Upper lobe of right lung (tissue), 1 donor: Measurements from ENCODE around the gene MVP. TPM values are rescaled to one million over a fixed set of nuclear protein-coding genes. Genes with fewer than 3 reads are reported as not detected.

ENCODE experiments used
- ATAC-seq: fragments of 200-7000 bp; cut with Tn5 transposase; one replicate; pipeline ENCODE4 v1.9.1; 2020; ENCODE audit warnings: mild to moderate bottlenecking, moderate library complexity
- DNase-seq: peaks from one replicate; pipeline ENCODE4 v3.0.0-alpha.2; 2020
- H3K27ac ChIP-seq: fragments of 200-600 bp; one replicate; pipeline ENCODE4 v1.8.0; 2022
- H3K27me3 ChIP-seq: fragments of 200-600 bp; one replicate; pipeline ENCODE4 v1.8.0; 2022; ENCODE audit warnings: mild to moderate bottlenecking
- H3K36me3 ChIP-seq: fragments of 200-600 bp; one replicate; pipeline ENCODE4 v1.8.0; 2022
- H3K4me1 ChIP-seq: fragments of 200-600 bp; one replicate; pipeline ENCODE4 v1.8.0; 2022
- H3K4me3 ChIP-seq: fragments of 200-600 bp; one replicate; pipeline ENCODE4 v1.8.0; 2022; ENCODE audit warnings: mild to moderate bottlenecking
- H3K9me3 ChIP-seq: fragments of 200-600 bp; one replicate; pipeline ENCODE4 v1.8.0; 2022
- CTCF ChIP-seq: fragments of 200-600 bp; IDR thresholded peaks from one replicate; pipeline ENCODE4 v1.8.0; 2022; ENCODE audit warnings: antibody characterized with exemption
- intact Hi-C: fragments of 100-400 bp; cut with DNase I; formaldehyde crosslinking; loops from one replicate; pipeline ENCODE4 v1.11.0; 2022
- total RNA-seq: library from RNA; stranded (reverse); fragmentation: NEBNext Ultra II Directional; extraction: Animal tissue kit (Norgen Biotek cat#: 25700); gene quantifications from one replicate; pipeline ENCODE4 v1.2.1, GENCODE V29; 2021
- donor health status: DM: no; HTN: yes; CAD: no; lungs with severe emphysema.

Gene MVP
- total RNA-seq, 1 donor from 2014 or later = 247 TPM

- Histone ChIP-seq H3K4me3 (peak overlapping the region; percentile 84), H3K9me3 (no peaks in the 10 kb centered on the region), H3K27me3 (no peaks in the 10 kb centered on the region), H3K27ac (peak overlapping the region; percentile 93), H3K36me3 (peaks cover 10% of the 10 kb centered on the region), H3K4me1 (peaks cover 62% of the 10 kb centered on the region)
- ATAC-seq (no peak), DNase-seq (peak; percentile 67)
- TF ChIP-seq CTCF = no peak
- intact Hi-C loops = no loop called here
These were observed 756 bp upstream of the MVP start for GRCh38 chr16:29819506-29819905.

GRCh38 chr16:29820730-29821642 is 724 bp downstream of the MVP start:
- Histone ChIP-seq H3K27me3 (no peaks in the 10 kb centered on the region), H3K36me3 (peaks cover 10% of the 10 kb centered on the region), H3K4me3 (peak overlapping the region; percentile 84), H3K4me1 (peaks cover 68% of the 10 kb centered on the region), H3K27ac (peak overlapping the region; percentile 93), H3K9me3 (no peaks in the 10 kb centered on the region)
- ATAC-seq (peak; percentile 71), DNase-seq (peak; percentile 91)
- intact Hi-C loops = no loop called here
- no peak for TF ChIP-seq CTCF

GRCh38 chr16:29821643-29822115 is 1.4 kb downstream of the MVP start:
- H3K27ac ChIP-seq = peak overlapping the region; percentile 93
- ATAC-seq (peak; percentile 64), DNase-seq (no peak)
- H3K36me3 ChIP-seq = peaks cover 10% of the 10 kb centered on the region
- H3K4me1 ChIP-seq = peaks cover 75% of the 10 kb centered on the region
- no peak for TF ChIP-seq CTCF
- H3K9me3 ChIP-seq = no peaks in the 10 kb centered on the region
- H3K4me3 ChIP-seq = peak overlapping the region; percentile 84
- intact Hi-C loops = no loop called here
- H3K27me3 ChIP-seq = no peaks in the 10 kb centered on the region

- H3K9me3 ChIP-seq = no peaks in the 10 kb centered on the region
- H3K27me3 ChIP-seq = no peaks in the 10 kb centered on the region
- DNase-seq (no peak), ATAC-seq (no peak)
- peak overlapping the region; percentile 93 for H3K27ac ChIP-seq
- peaks cover 2% of the 10 kb centered on the region for H3K36me3 ChIP-seq
- H3K4me1 ChIP-seq = peaks cover 69% of the 10 kb centered on the region
- intact Hi-C loops = no loop called here
- TF ChIP-seq CTCF = no peak
- H3K4me3 ChIP-seq = peak overlapping the region; percentile 8
These were observed 4.4 kb downstream of the MVP start for GRCh38 chr16:29824589-29825144.

GRCh38 chr16:29825145-29826044 is 5.1 kb downstream of the MVP start:
- no peaks in the 10 kb centered on the region for H3K9me3 ChIP-seq
- ATAC-seq (no peak), DNase-seq (no peak)
- no peak for TF ChIP-seq CTCF
- peaks cover 7% of the 10 kb centered on the region for H3K36me3 ChIP-seq
- H3K4me3 ChIP-seq = peak overlapping the region; percentile 8
- intact Hi-C loops = no loop called here
- no peaks in the 10 kb centered on the region for H3K27me3 ChIP-seq
- H3K27ac ChIP-seq = peak overlapping the region; percentile 93
- peaks cover 64% of the 10 kb centered on the region for H3K4me1 ChIP-seq
